ENCODE data around the gene PRR23B. TPM values are rescaled to one million over a fixed set of nuclear protein-coding genes. Genes with fewer than 3 reads are reported as not detected.

The PRR23B gene
- total RNA-seq, 4 donors from 2014 or later = not detected

- TF ChIP-seq POLR2A (IDR thresholded peaks at IDR 0.05) (no peak), CTCF (IDR thresholded peaks at IDR 0.05) (no peak)
- no peak for DNase-seq (ENCODE audit: low spot score in 2 of 2)
- intact Hi-C loops (cut with DNase I; ENCODE audit: low total_unique reads) = no loop called here
- no peak within 1 kb of the TSS for H3K4me3 ChIP-seq (ENCODE audit: low read depth, poor library complexity, severe bottlenecking)
- 71 to 77% methylated on average over 42 to 53 of the region's 60 CpGs for WGBS, 2 donors
Measured at GRCh38 chr3:139006051-139006716, 14.5 kb downstream of the PRR23B start, which contains the start of gene PRR23A. Gene PRR23A (minus strand): TSS chr3:139006268. CDS start chr3:139006268, 0 bp downstream.

- peak in 1 of 2 donors; percentile 60 for DNase-seq (ENCODE audit: low spot score in 2 of 2)
- intact Hi-C loops (cut with DNase I; ENCODE audit: low total_unique reads) = no loop called here
- 85 to 88% methylated on average over 44 to 45 of the region's 45 CpGs for WGBS, 2 donors
- H3K4me3 ChIP-seq (ENCODE audit: low read depth, poor library complexity, severe bottlenecking) = no peak overlapping the region
- TF ChIP-seq POLR2A (IDR thresholded peaks at IDR 0.05) = no peak
- TF ChIP-seq CTCF (IDR thresholded peaks at IDR 0.05) = no peak
Measured at GRCh38 chr3:139005356-139005993, 15.3 kb downstream of the PRR23B start.

GRCh38 chr3:138995706-138996105 lies 25.0 kb downstream of the PRR23B start:
- intact Hi-C loops (cut with DNase I; ENCODE audit: low total_unique reads) = no loop called here
- DNase-seq (ENCODE audit: low spot score in 2 of 2) = no peak
- no peak for TF ChIP-seq POLR2A (IDR thresholded peaks at IDR 0.05)
- no peak for TF ChIP-seq CTCF (IDR thresholded peaks at IDR 0.05)
- 80 to 85% methylated on average over 1 of the region's 1 CpG for WGBS, 2 donors
- no peak overlapping the region for H3K4me3 ChIP-seq (ENCODE audit: low read depth, poor library complexity, severe bottlenecking)

GRCh38 chr3:138987181-138987580 lies 33.5 kb downstream of the PRR23B start:
- DNase-seq (ENCODE audit: low spot score in 2 of 2) = no peak
- TF ChIP-seq POLR2A (IDR thresholded peaks at IDR 0.05) (no peak), CTCF (IDR thresholded peaks at IDR 0.05) (no peak)
- 86 to 91% methylated on average over 2 of the region's 2 CpGs for WGBS, 2 donors
- H3K4me3 ChIP-seq (ENCODE audit: low read depth, poor library complexity, severe bottlenecking) = no peak overlapping the region
- intact Hi-C loops (cut with DNase I; ENCODE audit: low total_unique reads) = no loop called here

GRCh38 chr3:138985932-138986331 lies 34.8 kb downstream of the PRR23B start:
- DNase-seq (ENCODE audit: low spot score in 2 of 2) = no peak
- intact Hi-C loops (cut with DNase I; ENCODE audit: low total_unique reads) = no loop called here
- TF ChIP-seq CTCF (IDR thresholded peaks at IDR 0.05) (no peak), POLR2A (IDR thresholded peaks at IDR 0.05) (no peak)
- H3K4me3 ChIP-seq (ENCODE audit: low read depth, poor library complexity, severe bottlenecking) = no peak overlapping the region
- 51 to 53% methylated on average over 4 of the region's 4 CpGs for WGBS, 2 donors
